H9 (cell line): ENCODE data around the gene PAX9. TPM values are rescaled to one million over a fixed set of nuclear protein-coding genes. Genes with fewer than 3 reads are reported as not detected.
A peak's percentile ranks its signal among the peaks of the same experiment; 100 is the strongest.

Experiments
- DNase-seq: peaks from one replicate; pipeline ENCODE4 v3.0.0-alpha.2; 2017
- H2AFZ ChIP-seq: one replicate; pipeline ENCODE4 v1.6.1; 2013; ENCODE audit warnings: mild to moderate bottlenecking, low read length, control low read depth, moderate library complexity
- H2AK5ac ChIP-seq: 2 replicates; pipeline ENCODE4 v1.6.1; 2013; ENCODE audit warnings: low read length, control low read depth, mixed read lengths; ENCODE audit not compliant: insufficient read length
- H2BK120ac ChIP-seq: one replicate; pipeline ENCODE4 v1.6.1; 2013; ENCODE audit warnings: low read depth, mild to moderate bottlenecking, low read length, control low read depth, inconsistent platforms; ENCODE audit not compliant: poor library complexity, severe bottlenecking
- H2BK12ac ChIP-seq: 2 replicates; pipeline ENCODE4 v1.6.1; 2013; ENCODE audit warnings: low read length, control low read depth, mixed read lengths, low read depth; ENCODE audit not compliant: insufficient read length
- H2BK15ac ChIP-seq: 2 replicates; pipeline ENCODE4 v1.6.1; 2013; ENCODE audit warnings: low read depth, low read length, control low read depth
- H2BK20ac ChIP-seq: one replicate; pipeline ENCODE4 v1.6.1; 2013; ENCODE audit warnings: low read depth, mild to moderate bottlenecking, low read length, control low read depth, inconsistent platforms; ENCODE audit not compliant: poor library complexity, severe bottlenecking
- H2BK5ac ChIP-seq: 2 replicates; pipeline ENCODE4 v1.6.1; 2013; ENCODE audit warnings: low read length, control low read depth, mixed read lengths; ENCODE audit not compliant: insufficient read length
- H3K14ac ChIP-seq: 2 replicates; pipeline ENCODE4 v1.6.1; 2013; ENCODE audit warnings: low read length, control low read depth; ENCODE audit not compliant: insufficient read depth
- H3K18ac ChIP-seq: 2 replicates; pipeline ENCODE4 v1.6.1; 2013; ENCODE audit warnings: low read depth, mild to moderate bottlenecking, mixed read lengths, low read length, control low read depth; ENCODE audit not compliant: insufficient read length
- H3K23ac ChIP-seq: 2 replicates; pipeline ENCODE4 v1.6.1; 2013; ENCODE audit warnings: low read length, control low read depth, mixed read lengths, low read depth; ENCODE audit not compliant: insufficient read length
- H3K23me2 ChIP-seq: 2 replicates; pipeline ENCODE4 v1.6.1; 2013; ENCODE audit warnings: low read depth, mild to moderate bottlenecking, mixed read lengths, low read length, control low read depth; ENCODE audit not compliant: insufficient read length, poor library complexity, severe bottlenecking
- H3K27ac ChIP-seq: 2 replicates; pipeline ENCODE4 v1.5.1; 2013; ENCODE audit warnings: low read length, control low read depth, mixed read lengths, low read depth; ENCODE audit not compliant: insufficient read length
- H3K27me3 ChIP-seq: 2 replicates; pipeline ENCODE4 v1.6.1; 2013; ENCODE audit warnings: low read length, control low read depth, inconsistent platforms; ENCODE audit not compliant: insufficient read depth
- H3K4ac ChIP-seq: 2 replicates; pipeline ENCODE4 v1.6.1; 2013; ENCODE audit warnings: low read depth, mild to moderate bottlenecking, control low read depth, inconsistent platforms, low read length, moderate library complexity
- H3K4me1 ChIP-seq: 2 replicates; pipeline ENCODE4 v1.6.1; 2013; ENCODE audit warnings: low read length, control low read depth, inconsistent platforms; ENCODE audit not compliant: insufficient read depth
- H3K4me2 ChIP-seq: 2 replicates; pipeline ENCODE4 v1.6.1; 2013; ENCODE audit warnings: low read length, control low read depth, mixed read lengths; ENCODE audit not compliant: insufficient read length, insufficient read depth
- H3K56ac ChIP-seq: 2 replicates; pipeline ENCODE4 v1.6.1; 2013; ENCODE audit warnings: low read depth, mild to moderate bottlenecking, mixed read lengths, low read length, control low read depth; ENCODE audit not compliant: insufficient read length
- H3K79me1 ChIP-seq: 2 replicates; pipeline ENCODE4 v1.6.1; 2013; ENCODE audit warnings: low read depth, mild to moderate bottlenecking, moderate library complexity, low read length, control low read depth, inconsistent platforms; ENCODE audit not compliant: insufficient read depth, poor library complexity, severe bottlenecking
- H3K79me2 ChIP-seq: 2 replicates; pipeline ENCODE4 v1.6.1; 2013; ENCODE audit warnings: low read length, control low read depth, inconsistent platforms; ENCODE audit not compliant: insufficient read depth
- H3K9ac ChIP-seq: 2 replicates; pipeline ENCODE4 v1.6.1; 2013; ENCODE audit warnings: low read length, control low read depth, mixed read lengths; ENCODE audit not compliant: insufficient read length; ENCODE audit errors: extremely low read depth
- H3K9me3 ChIP-seq: one replicate; pipeline ENCODE4 v1.6.1; 2013; ENCODE audit warnings: low read depth, low read length, inconsistent platforms; ENCODE audit not compliant: control insufficient read depth
- H3T11ph ChIP-seq: one replicate; pipeline ENCODE4 v1.6.1; 2013; ENCODE audit warnings: mild to moderate bottlenecking, low read length, control low read depth, inconsistent platforms
- H4K20me1 ChIP-seq: one replicate; pipeline ENCODE4 v1.6.1; 2013; ENCODE audit not compliant: control insufficient read depth, insufficient read length, insufficient read depth
- H4K5ac ChIP-seq: 2 replicates; pipeline ENCODE4 v1.6.1; 2013; ENCODE audit warnings: low read depth, mild to moderate bottlenecking, mixed read lengths, low read length, control low read depth; ENCODE audit not compliant: insufficient read length
- H4K8ac ChIP-seq: replicated peaks from 2 replicates; pipeline ENCODE4 v1.6.1; 2013; ENCODE audit warnings: low read length, control low read depth, mixed read lengths, low read depth; ENCODE audit not compliant: insufficient read length
- H4K91ac ChIP-seq: 2 replicates; pipeline ENCODE4 v1.6.1; 2013; ENCODE audit warnings: low read depth, mild to moderate bottlenecking, moderate library complexity, mixed read lengths, low read length, control low read depth; ENCODE audit not compliant: insufficient read length
- H3K27ac Mint-ChIP-seq, 3 experiments: 2 replicates in 2 of 3; 3 replicates in 1 of 3; pipeline ENCODE4 v1.8.0; 2020 to 2021; ENCODE audit warnings: mixed read lengths in 3 of 3, mild to moderate bottlenecking in 1 of 3, moderate library complexity in 1 of 3
- H3K27me3 Mint-ChIP-seq: 2 replicates; pipeline ENCODE4 v1.8.0; 2021; ENCODE audit warnings: low read depth, mild to moderate bottlenecking, moderate library complexity, mixed read lengths
- H3K36me3 Mint-ChIP-seq, 3 experiments: 2 replicates in 2 of 3; 3 replicates in 1 of 3; pipeline ENCODE4 v1.8.0; 2020 to 2021; ENCODE audit warnings: low read depth in 3 of 3, mixed read lengths in 3 of 3; ENCODE audit not compliant: insufficient read depth in 1 of 3
- H3K4me1 Mint-ChIP-seq, 2 experiments: 2 replicates each; pipeline ENCODE4 v1.8.0; 2020; ENCODE audit warnings: mixed read lengths in 2 of 2
- H3K4me3 Mint-ChIP-seq, 2 experiments: 2 replicates in 1 of 2; 3 replicates in 1 of 2; pipeline ENCODE4 v1.8.0; 2020 to 2021; ENCODE audit warnings: mild to moderate bottlenecking in 2 of 2, mixed read lengths in 2 of 2, moderate library complexity in 1 of 2
- H3K9me3 Mint-ChIP-seq, 2 experiments: 2 replicates in 1 of 2; 3 replicates in 1 of 2; pipeline ENCODE4 v1.8.0; 2020; ENCODE audit warnings: mild to moderate bottlenecking in 2 of 2, mixed read lengths in 2 of 2, moderate library complexity in 1 of 2
- CTCF ChIP-seq: fragments of 200-600 bp; sonication (generic); conservative IDR thresholded peaks from 3 replicates; pipeline ENCODE4 v1.8.0; 2021; ENCODE audit warnings: antibody characterized with exemption, mild to moderate bottlenecking
- WGBS: extraction: QIAGEN DNeasy Blood & Tissue Kit; methylation state at CpG from one replicate; pipeline ENCODE4 v1.1.7; 2013; ENCODE audit warnings: missing lambda C conversion rate, low lambda C conversion rate, mixed read lengths; ENCODE audit not compliant: insufficient read length; ENCODE audit errors: extremely low coverage; 5-methylcytosine and 5-hydroxymethylcytosine counted together
- total RNA-seq: library from RNA; stranded (reverse); gene quantifications from 2 replicates; pipeline ENCODE4 v1.2.1, GENCODE V29; 2021

The PAX9 gene
- total RNA-seq, 1 experiment from 2014 or later = not detected

- Histone ChIP-seq H3K79me2 (no peaks in the 10 kb centered on the region), H3K79me1 (no peaks in the 10 kb centered on the region), H3K23ac (no peak overlapping the region), H2BK120ac (no peak overlapping the region), H2BK20ac (no peak overlapping the region), H3K4me2 (peak overlapping the region; percentile 15), H4K8ac (no peak overlapping the region), H3K9ac (no peak overlapping the region), H4K91ac (no peak overlapping the region), H3K27ac (no peak overlapping the region), H3T11ph (no peak overlapping the region), H3K23me2 (no peaks in the 10 kb centered on the region), H2BK5ac (no peak overlapping the region), H2AK5ac (no peak overlapping the region), H4K20me1 (no peaks in the 10 kb centered on the region), H3K27me3 (peaks cover 92% of the 10 kb centered on the region), H2BK15ac (no peak overlapping the region), H2BK12ac (no peak overlapping the region), H3K4ac (no peak overlapping the region), H3K4me1 (no peaks in the 10 kb centered on the region), H3K9me3 (no peaks in the 10 kb centered on the region), H3K18ac (no peak overlapping the region), H3K56ac (no peak overlapping the region), H2AFZ (no peak overlapping the region), H3K14ac (no peak overlapping the region), H4K5ac (no peak overlapping the region)
- no peak for TF ChIP-seq CTCF
- Mint-ChIP-seq H3K9me3 (peaks cover 2 to 10% of the 10 kb centered on the region in 2 experiments; a peak in 2 of 5 replicates), H3K27me3 (peaks cover 100% of the 10 kb centered on the region), H3K27ac (no peak overlapping the region), H3K36me3 (no peaks in the 10 kb centered on the region; a peak in 2 of 7 replicates), H3K4me1 (peaks cover 19 to 51% of the 10 kb centered on the region in 2 experiments), H3K4me3 (peak overlapping the region in 1 of 2 experiments; percentile 57; a peak in 2 of 5 replicates)
- DNase-seq = peak; percentile 64
- WGBS = no CpG with 5 or more reads among the region's 55 CpGs
Measured at GRCh38 chr14:36657399-36658122, 4.1 kb upstream of the PAX9 start.
